Measurements from ENCODE around the gene FLYWCH1. TPM values are rescaled to one million over a fixed set of nuclear protein-coding genes. Genes with fewer than 3 reads are reported as not detected.

Gene FLYWCH1
- total RNA-seq, 2 experiments from 2014 or later = 24.3 to 26.1 TPM

GRCh38 chr16:2985893-2986355 is 74.2 kb downstream of the FLYWCH1 start:
- no peak for DNase-seq
- no peaks in the 10 kb centered on the region for H3K36me3 Mint-ChIP-seq
- H3K9me3 Mint-ChIP-seq = no peaks in the 10 kb centered on the region
- H3K4me3 Mint-ChIP-seq = no peak overlapping the region
- no peak overlapping the region for H3K27ac Mint-ChIP-seq
- H3K4me1 Mint-ChIP-seq = peaks cover 3% of the 10 kb centered on the region
- H3K27me3 Mint-ChIP-seq = peaks cover 13% of the 10 kb centered on the region

- Mint-ChIP-seq H3K4me3 (no peak overlapping the region), H3K27me3 (peaks cover 13% of the 10 kb centered on the region), H3K36me3 (no peaks in the 10 kb centered on the region), H3K9me3 (no peaks in the 10 kb centered on the region), H3K27ac (no peak overlapping the region), H3K4me1 (peaks cover 3% of the 10 kb centered on the region)
- no peak for DNase-seq
Measured at GRCh38 chr16:2986623-2987188, 75.0 kb downstream of the FLYWCH1 start.

GRCh38 chr16:2987286-2987685 is 75.6 kb downstream of the FLYWCH1 start:
- Mint-ChIP-seq H3K9me3 (no peaks in the 10 kb centered on the region), H3K27ac (no peak overlapping the region), H3K4me1 (peaks cover 3% of the 10 kb centered on the region)

GRCh38 chr16:2987833-2988232 is 76.1 kb downstream of the FLYWCH1 start:
- H3K9me3 Mint-ChIP-seq = no peaks in the 10 kb centered on the region
- H3K36me3 Mint-ChIP-seq = no peaks in the 10 kb centered on the region
- H3K27me3 Mint-ChIP-seq = peaks cover 9% of the 10 kb centered on the region
- peaks cover 3% of the 10 kb centered on the region for H3K4me1 Mint-ChIP-seq
- no peak overlapping the region for H3K4me3 Mint-ChIP-seq
- no peak for DNase-seq
- no peak overlapping the region for H3K27ac Mint-ChIP-seq

More at GRCh38 chr16:2987286-2987685, 75.6 kb downstream of the FLYWCH1 start:
- no peaks in the 10 kb centered on the region for H3K36me3 Mint-ChIP-seq
- no peak overlapping the region for H3K4me3 Mint-ChIP-seq
- H3K27me3 Mint-ChIP-seq = peaks cover 11% of the 10 kb centered on the region
- no peak for DNase-seq

GRCh38 chr16:2988590-2989099 is 76.9 kb downstream of the FLYWCH1 start:
- no peak for DNase-seq
- H3K27me3 Mint-ChIP-seq = peaks cover 9% of the 10 kb centered on the region
- H3K27ac Mint-ChIP-seq = no peak overlapping the region
- no peaks in the 10 kb centered on the region for H3K9me3 Mint-ChIP-seq
- peaks cover 2% of the 10 kb centered on the region for H3K4me1 Mint-ChIP-seq
- H3K36me3 Mint-ChIP-seq = no peaks in the 10 kb centered on the region
- no peak overlapping the region for H3K4me3 Mint-ChIP-seq

- H3K27ac Mint-ChIP-seq = no peak overlapping the region
- peaks cover 9% of the 10 kb centered on the region for H3K27me3 Mint-ChIP-seq
- no peak overlapping the region for H3K4me3 Mint-ChIP-seq
- DNase-seq = no peak
- H3K9me3 Mint-ChIP-seq = no peaks in the 10 kb centered on the region
- no peaks in the 10 kb centered on the region for H3K4me1 Mint-ChIP-seq
- no peaks in the 10 kb centered on the region for H3K36me3 Mint-ChIP-seq
Measured at GRCh38 chr16:2990891-2991290, 79.2 kb downstream of the FLYWCH1 start.

- H3K27me3 Mint-ChIP-seq = peaks cover 9% of the 10 kb centered on the region
- H3K36me3 Mint-ChIP-seq = no peaks in the 10 kb centered on the region
- no peak for DNase-seq
- H3K4me3 Mint-ChIP-seq = no peak overlapping the region
- no peaks in the 10 kb centered on the region for H3K4me1 Mint-ChIP-seq
- H3K9me3 Mint-ChIP-seq = no peaks in the 10 kb centered on the region
- H3K27ac Mint-ChIP-seq = no peak overlapping the region
Measured at GRCh38 chr16:2991566-2992261, 80.0 kb downstream of the FLYWCH1 start.

GRCh38 chr16:2992383-2993081 is 80.8 kb downstream of the FLYWCH1 start:
- Mint-ChIP-seq H3K27ac (no peak overlapping the region), H3K9me3 (no peaks in the 10 kb centered on the region), H3K27me3 (peaks cover 9% of the 10 kb centered on the region), H3K4me1 (no peaks in the 10 kb centered on the region), H3K36me3 (no peaks in the 10 kb centered on the region), H3K4me3 (no peak overlapping the region)
- DNase-seq = no peak

GRCh38 chr16:2996298-2996697 is 84.6 kb downstream of the FLYWCH1 start:
- Mint-ChIP-seq H3K9me3 (no peaks in the 10 kb centered on the region), H3K27me3 (no peaks in the 10 kb centered on the region), H3K36me3 (no peaks in the 10 kb centered on the region), H3K4me3 (no peak overlapping the region), H3K4me1 (no peaks in the 10 kb centered on the region), H3K27ac (no peak overlapping the region)
- no peak for DNase-seq

GRCh38 chr16:2999929-3000328 is 88.2 kb downstream of the FLYWCH1 start:
- Mint-ChIP-seq H3K36me3 (no peaks in the 10 kb centered on the region), H3K27ac (no peak overlapping the region), H3K27me3 (peaks cover 3% of the 10 kb centered on the region), H3K4me3 (no peak overlapping the region), H3K4me1 (no peaks in the 10 kb centered on the region), H3K9me3 (no peaks in the 10 kb centered on the region)
- no peak for DNase-seq

- Mint-ChIP-seq H3K9me3 (no peaks in the 10 kb centered on the region), H3K4me3 (no peak overlapping the region), H3K27me3 (peaks cover 6% of the 10 kb centered on the region), H3K27ac (no peak overlapping the region), H3K36me3 (no peaks in the 10 kb centered on the region), H3K4me1 (no peaks in the 10 kb centered on the region)
- no peak for DNase-seq
Measured at GRCh38 chr16:3000540-3000939, 88.8 kb downstream of the FLYWCH1 start.

Other genes starting within 250 kb of the FLYWCH1 start
- gene KCTD5, start 229.4 kb upstream of the FLYWCH1 start, total RNA-seq = 10 to 100 TPM; 29.2 to 29.3 TPM
- gene PRSS27, start 191.7 kb upstream of the FLYWCH1 start, total RNA-seq = 1 to 10 TPM; 1.9 to 2.0 TPM
- gene SRRM2, start 159.3 kb upstream of the FLYWCH1 start, total RNA-seq = 100 to 1,000 TPM; 460 to 507 TPM
- gene ELOB, start 134.7 kb upstream of the FLYWCH1 start, total RNA-seq = 100 to 1,000 TPM; 267 to 291 TPM
- gene PRSS33, start 124.4 kb upstream of the FLYWCH1 start, total RNA-seq = under 1 TPM; 0.40 to 0.54 TPM
- gene PRSS41, start 113.5 kb upstream of the FLYWCH1 start, total RNA-seq = not detected
- gene PRSS21, start 94.7 kb upstream of the FLYWCH1 start, total RNA-seq = 10 to 100 TPM; 11.2 to 13.1 TPM
- 1 to 10 TPM; 1.1 to 1.6 TPM for gene ZG16B, start 81.6 kb upstream of the FLYWCH1 start, total RNA-seq
- gene PRSS22, start 53.8 kb upstream of the FLYWCH1 start, total RNA-seq = not detected
- gene FLYWCH2, start 28.7 kb upstream of the FLYWCH1 start, total RNA-seq = 10 to 100 TPM; 18.0 to 18.3 TPM
- not detected for gene KREMEN2, start 52.3 kb downstream of the FLYWCH1 start, total RNA-seq
- gene PAQR4, start 57.4 kb downstream of the FLYWCH1 start, total RNA-seq = 10 to 100 TPM; 29.5 to 31.0 TPM
- gene PKMYT1, start 68.5 kb downstream of the FLYWCH1 start, total RNA-seq = 100 to 1,000 TPM; 144 to 145 TPM
- not detected for gene CLDN9, start 101.0 kb downstream of the FLYWCH1 start, total RNA-seq
- gene CLDN6, start 106.3 kb downstream of the FLYWCH1 start, total RNA-seq = not detected
- 1 to 10 TPM; 1.2 to 1.5 TPM for gene TNFRSF12A, start 108.4 kb downstream of the FLYWCH1 start, total RNA-seq
- 10 to 100 TPM; 23.4 to 23.7 TPM for gene HCFC1R1, start 112.0 kb downstream of the FLYWCH1 start, total RNA-seq
- gene THOC6, start 112.1 kb downstream of the FLYWCH1 start, total RNA-seq = 10 to 100 TPM; 48.7 to 53.1 TPM
- under 1 TPM; 0.31 to 0.56 TPM for gene BICDL2, start 125.0 kb downstream of the FLYWCH1 start, total RNA-seq
- gene MMP25, start 134.6 kb downstream of the FLYWCH1 start, total RNA-seq = 1 to 10 TPM in 1 of 2 experiments, under 1 TPM in 1; 0.99 to 1.6 TPM
- gene IL32, start 153.7 kb downstream of the FLYWCH1 start, total RNA-seq = 1,000 to 10,000 TPM; 1,056 to 1,060 TPM
- gene ZSCAN10, start 187.4 kb downstream of the FLYWCH1 start, total RNA-seq = not detected
- gene ZNF205, start 200.7 kb downstream of the FLYWCH1 start, total RNA-seq = under 1 TPM; 0.35 to 0.36 TPM
- gene ZNF213, start 223.1 kb downstream of the FLYWCH1 start, total RNA-seq = 1 to 10 TPM; 7.6 to 9.1 TPM